Measurements from ENCODE around the gene C2CD4C.

- TF ChIP-seq REST (IDR thresholded peaks at IDR 0.05; ENCODE audit: insufficient read depth in 1 of 2, low read depth in 2 of 2, low read length in 2 of 2), result no peak
- no peak for TF ChIP-seq TAF1 (IDR thresholded peaks at IDR 0.05; ENCODE audit: borderline replicate concordance, insufficient read depth, low read length)
- TF ChIP-seq POLR2AphosphoS5 (IDR thresholded peaks at IDR 0.05; ENCODE audit: low read depth, low read length), result no peak
- TF ChIP-seq SIN3A (IDR thresholded peaks at IDR 0.05; ENCODE audit: borderline replicate concordance, insufficient read depth, low read length), result no peak
These were observed 35.4 kb downstream of the C2CD4C start for GRCh38 chr19:373391-374182.
